GM21360 (cell line): ENCODE results near the gene LBX2.
"Not testable (repeated sequence)": the region's sequence is repeated elsewhere in the genome, so short reads cannot be mapped to it uniquely, and the experiment has no call there.

Experiments
- ATAC-seq: cut with Tn5 transposase; IDR thresholded peaks from one replicate; pipeline ENCODE4 v1.9.1; 2021; ENCODE audit warnings: mild to moderate bottlenecking, moderate library complexity; ENCODE audit not compliant: unreplicated experiment

The LBX2 gene

GRCh38 chr2:74486141-74486540 is 13.3 kb downstream of the LBX2 start:
- ATAC-seq, result no peak

DNA sequence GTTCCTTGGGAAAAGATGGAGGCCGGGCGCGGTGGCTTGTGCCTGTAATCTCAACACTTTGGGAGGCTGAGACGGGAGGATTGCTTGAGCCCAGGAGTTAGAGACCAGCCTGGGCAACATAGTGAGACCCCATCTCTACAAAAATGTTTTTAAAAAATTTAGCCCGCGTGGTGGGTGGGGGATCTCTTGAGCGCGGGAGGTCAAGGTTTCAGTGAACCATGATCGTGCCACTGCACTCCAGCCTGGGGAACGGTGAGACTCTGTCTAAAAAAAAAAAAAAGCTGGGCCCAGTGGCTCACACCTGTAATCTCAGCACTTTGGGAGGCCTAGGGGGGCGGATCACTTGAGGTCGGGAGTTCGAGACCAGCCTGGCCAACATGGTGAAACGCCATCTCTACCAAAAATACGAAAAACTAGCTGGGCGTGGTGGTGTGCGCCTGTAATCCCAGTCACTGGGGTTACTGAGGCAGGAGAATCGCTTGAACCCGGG is 15.7 kb downstream of the LBX2 start:
- ATAC-seq, result not testable (repeated sequence)

DNA sequence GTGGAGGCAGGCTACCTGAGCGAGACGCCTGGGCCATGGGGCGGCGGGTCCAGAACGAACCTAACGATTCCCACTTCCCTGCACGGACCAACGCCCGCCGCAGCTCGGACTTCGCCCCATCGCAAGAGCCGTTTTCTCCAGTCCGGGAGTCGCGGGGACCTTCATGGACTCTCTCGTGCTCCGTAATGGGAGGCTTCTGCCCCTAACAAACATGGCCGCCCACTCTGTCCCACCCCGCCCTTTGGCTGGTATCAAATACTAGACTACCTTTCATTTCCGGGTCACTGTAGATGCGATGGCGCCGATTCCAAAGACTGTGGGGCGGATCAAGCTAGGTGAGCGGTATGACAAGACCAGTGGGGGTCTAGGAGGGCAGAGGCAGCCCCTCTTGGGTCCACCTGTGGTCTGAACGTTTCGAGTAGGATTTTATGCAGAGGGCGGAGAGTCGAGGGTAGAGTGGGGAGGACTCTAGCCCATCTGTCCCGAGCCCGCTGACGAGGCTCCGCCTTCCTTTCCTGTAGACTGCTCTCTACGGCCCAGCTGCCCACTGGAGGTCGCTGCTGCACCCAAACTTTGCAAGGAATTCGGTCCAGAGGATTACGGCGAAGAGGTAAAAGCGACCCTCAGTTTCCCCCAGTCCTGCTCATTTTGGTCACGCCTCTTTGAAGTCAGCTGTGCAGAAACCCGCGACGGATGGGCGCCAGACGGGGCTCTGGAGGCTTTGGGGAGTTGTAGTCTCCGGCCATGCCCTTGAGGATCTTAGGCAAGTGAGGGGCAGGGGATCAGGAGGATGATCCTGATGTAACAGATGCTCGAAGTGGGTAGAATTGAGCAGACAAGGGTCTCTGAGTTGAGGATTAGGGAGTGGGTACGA is 16.4 kb downstream of the LBX2 start, which contains the start of the genes CCDC142 and TTC31:
Gene CCDC142, minus strand, starts transcription at position 198 of the 874 bp plus-strand sequence. Its CDS starts 161 bp downstream, at position 37.
Gene TTC31, plus strand, starts transcription at position 281 of the 874 bp plus-strand sequence. Its CDS starts 15 bp downstream, at position 296.
- ATAC-seq, result peak; percentile 79

GRCh38 chr2:74481961-74482800 is 17.2 kb downstream of the LBX2 start:
- peak; percentile 32 for ATAC-seq

- ATAC-seq, result no peak
These were observed 18.0 kb downstream of the LBX2 start for GRCh38 chr2:74481431-74481830.

DNA sequence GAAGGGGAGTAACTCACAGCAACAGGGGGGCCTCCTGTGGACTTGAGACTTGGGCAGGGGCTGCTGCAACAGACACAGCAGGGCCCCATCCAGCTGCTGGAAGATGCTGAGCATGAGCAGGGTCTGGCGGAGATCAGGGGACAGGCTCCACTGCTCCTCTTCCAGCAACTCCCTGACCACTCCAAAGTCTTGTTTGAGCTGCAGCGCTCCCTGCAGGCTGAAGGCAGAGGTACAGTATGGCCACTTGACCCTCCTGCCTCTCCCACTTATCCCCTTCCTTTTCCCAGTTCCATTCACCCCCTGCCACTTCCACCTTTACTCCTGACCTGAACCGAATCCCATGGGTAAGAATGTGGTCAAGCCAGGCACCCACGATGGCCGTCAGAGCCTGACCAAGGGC is 24.5 kb downstream of the LBX2 start:
- no peak for ATAC-seq

DNA sequence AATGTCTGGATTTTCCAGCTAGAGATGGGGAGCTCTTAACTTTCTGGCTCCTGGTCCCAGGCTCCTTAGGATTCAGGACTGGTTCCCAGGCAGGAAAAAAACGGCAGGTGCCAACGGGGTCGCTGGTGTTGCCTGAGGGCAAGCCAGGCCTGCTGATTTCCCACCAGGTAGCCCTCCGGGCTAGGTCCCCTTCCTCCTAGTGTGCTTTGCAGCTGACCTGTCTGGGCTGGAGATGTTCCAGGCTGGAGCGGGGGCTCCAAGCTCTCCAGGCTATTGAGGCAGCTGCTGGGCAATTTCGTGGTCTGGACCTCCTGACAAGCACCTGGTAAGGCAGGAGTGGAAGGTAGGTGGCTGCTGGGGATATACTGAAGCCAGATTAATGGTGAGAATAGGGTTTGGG is 24.9 kb downstream of the LBX2 start:
- ATAC-seq, result no peak

DNA sequence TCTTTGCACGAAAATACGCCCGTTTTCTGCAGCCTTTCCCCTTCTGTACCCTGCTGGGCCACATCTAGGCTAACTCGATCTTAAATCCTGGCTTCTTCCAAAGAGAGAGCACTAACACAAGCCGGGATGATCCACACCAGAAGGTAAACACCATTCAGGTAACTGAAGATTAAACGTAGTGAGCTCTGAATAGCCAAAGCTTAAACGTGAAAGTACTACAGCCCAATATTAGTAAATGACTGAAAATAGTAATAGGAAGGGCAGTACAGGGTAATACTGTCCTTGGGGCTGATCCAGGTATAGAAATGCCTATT is 26.5 kb downstream of the LBX2 start:
- ATAC-seq, result no peak

DNA sequence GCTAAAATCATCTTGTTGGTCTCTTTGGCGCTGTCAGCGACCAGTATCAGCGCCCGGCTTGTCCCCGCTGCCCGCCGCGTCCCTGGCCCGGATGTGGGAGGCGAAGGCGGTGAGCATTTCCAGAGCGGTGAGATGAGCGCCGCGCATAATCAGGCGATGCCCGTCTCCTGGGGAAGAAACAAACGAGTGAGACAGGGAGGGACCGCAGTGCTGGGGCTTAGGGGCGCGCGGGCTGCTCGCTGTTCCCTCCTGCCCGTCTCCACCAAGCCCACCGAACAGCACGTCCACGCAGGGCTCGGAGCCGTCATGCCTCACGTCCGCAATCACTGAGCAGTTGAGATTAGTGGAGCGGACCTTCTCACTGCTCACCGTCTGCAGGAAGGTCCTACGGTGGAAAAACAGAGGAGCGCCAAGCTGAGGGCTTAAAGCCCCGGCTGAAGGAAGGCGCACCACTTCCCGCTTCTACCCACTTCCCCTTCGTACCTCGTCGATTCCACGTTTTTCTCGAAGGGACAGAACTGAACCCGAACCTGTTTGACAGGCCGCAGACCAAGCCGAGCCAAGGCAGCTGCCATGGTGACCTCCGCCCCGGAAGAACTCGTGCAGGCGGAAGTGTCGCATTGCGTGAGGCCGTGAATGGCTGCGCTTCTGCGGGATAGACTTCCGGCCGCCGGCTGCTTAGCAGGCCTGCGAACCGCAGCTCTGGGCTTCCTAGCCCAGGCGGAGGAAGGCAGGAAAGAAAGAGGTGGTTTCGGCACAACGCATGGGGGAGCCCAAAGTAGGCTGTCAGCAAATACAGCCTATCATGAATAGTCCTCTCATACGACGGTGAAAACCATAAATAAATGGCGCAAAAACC is 27.1 kb downstream of the LBX2 start, which contains the start of gene MRPL53:
Gene MRPL53, minus strand, starts transcription at position 595 of the 859 bp plus-strand sequence. Its CDS starts 20 bp downstream, at position 575.
- peak; percentile 82 for ATAC-seq

DNA sequence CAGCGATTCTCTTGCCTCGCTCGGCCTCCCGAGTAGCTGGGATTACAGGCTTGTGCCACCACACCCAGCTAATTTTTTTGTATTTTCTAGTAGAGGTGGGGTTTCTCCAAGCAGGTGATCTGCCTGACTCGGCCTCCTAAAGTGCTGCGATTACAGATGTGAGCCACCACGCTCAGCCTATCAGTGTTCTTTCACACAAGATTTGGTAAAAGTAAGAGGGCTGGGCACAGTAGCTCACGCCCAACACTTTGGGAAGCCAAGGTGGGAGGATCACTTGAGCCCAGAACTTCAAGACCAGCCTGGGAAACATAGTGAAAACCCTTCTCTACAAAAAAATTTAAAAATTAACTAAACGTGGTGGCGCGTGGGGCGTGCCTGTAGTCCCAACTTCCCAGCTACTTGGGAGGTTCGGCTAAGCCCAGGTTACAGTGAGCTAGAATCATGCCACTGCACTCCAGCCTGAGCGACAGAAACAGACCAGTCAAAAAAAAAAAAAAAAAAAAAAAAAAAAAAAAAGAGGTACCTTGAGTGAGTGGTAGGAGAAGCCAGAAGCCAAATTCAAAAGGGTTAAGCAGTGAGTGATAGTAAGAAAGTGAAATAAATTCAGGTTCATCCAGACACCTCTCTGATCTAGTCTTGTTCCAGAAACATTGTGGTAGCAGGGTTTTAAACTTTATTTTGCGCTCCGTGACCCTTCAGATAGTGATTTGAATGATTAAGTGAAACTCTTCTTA is 27.9 kb downstream of the LBX2 start:
- no peak for ATAC-seq

DNA sequence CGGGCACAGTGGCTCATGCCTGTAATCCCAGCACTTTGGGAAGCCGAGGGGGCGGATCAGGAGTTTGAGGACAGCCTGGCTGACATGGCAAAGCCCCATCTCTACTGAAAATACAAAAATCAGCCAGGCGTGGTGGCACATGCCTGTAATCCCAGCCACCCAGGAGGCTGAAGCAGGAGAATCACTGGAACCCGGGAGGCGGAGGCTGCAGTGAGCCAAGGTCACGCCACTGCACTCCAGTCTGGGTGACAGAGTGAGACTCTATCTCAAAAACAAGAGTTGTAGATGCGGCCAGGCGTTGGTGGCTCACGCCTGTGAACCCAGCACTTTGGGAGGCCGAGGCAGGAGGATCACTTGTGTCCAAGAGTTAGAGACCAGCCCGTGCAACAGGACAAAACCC is 28.7 kb downstream of the LBX2 start:
- ATAC-seq, result not testable (repeated sequence)

GRCh38 chr2:74464406-74464805 is 35.0 kb downstream of the LBX2 start:
- ATAC-seq, result no peak

DNA sequence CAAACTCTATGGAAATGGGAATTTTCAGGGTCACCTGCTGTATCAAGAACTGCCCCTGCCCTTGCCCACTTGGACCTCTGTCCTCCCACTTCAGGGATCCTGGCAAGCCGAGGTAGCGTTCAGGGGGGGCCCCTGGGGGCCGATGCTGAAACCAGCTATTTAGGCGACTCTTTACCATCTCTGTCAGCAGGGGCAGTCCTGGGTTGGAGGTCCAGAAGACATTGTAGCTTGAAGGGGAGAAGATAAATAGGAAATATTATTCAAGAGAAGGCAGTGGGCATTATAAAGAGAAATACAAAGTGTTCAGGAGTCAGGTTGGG is 36.7 kb downstream of the LBX2 start:
- no peak for ATAC-seq

- ATAC-seq, result no peak
These were observed 37.2 kb downstream of the LBX2 start for GRCh38 chr2:74462054-74462785.

DNA sequence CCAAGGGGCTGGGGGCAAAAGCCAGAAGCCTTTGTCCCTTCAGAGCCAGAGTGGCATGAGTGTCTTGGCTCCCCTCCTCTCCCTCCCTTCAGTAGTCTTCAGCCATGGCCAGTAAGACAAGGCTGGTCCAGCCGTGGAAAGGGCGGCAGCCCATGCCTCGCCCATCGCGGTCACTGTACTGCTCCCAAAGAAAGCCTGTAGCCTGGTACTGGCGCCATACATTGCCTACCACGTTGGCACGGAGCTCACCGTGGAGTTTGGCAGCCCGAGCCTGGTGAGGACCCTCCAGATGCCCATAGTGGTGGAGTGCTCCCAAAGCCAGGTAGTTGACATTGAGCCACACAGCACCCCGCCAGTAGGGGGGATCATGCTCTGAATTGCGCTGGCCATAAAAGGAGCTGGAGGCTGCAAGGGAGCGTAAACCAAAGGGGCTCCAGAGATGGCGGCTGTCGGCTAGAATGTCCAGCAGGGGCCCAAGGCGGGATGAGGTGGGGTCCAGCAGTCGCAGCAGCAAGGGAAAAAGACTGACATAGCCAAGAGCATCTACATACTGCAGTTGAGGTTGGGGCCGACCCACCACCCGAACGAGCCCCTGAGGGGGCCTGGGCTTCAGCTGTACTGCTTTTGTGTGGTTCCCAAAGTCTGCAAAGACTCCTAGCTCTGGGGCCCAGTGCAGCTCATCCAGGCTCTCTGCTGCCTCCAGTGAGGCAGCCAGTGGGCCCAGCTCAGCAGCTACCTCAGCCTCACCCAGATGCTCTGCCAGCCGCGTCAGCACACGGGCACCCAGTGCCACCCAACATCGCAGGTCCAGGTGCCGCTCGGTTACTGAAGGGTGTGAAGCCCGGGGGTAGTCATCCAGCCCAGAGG is 38.0 kb downstream of the LBX2 start:
- no peak for ATAC-seq

DNA sequence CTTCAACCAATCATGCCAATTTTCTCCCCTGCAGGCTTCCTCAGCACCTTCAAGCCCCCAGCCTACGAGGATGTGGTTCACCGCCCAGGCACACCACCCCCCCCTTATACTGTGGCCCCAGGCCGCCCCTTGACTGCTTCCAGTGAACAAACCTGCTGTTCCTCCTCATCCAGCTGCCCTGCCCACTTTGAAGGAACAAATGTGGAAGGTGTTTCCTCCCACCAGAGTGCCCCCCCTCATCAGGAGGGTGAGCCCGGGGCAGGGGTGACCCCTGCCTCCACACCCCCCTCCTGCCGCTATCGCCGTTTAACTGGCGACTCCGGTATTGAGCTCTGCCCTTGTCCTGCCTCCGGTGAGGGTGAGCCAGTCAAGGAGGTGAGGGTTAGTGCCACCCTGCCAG is 39.2 kb downstream of the LBX2 start:
- ATAC-seq, result not testable (repeated sequence)

- not testable (repeated sequence) for ATAC-seq
These were observed 39.8 kb downstream of the LBX2 start for GRCh38 chr2:74459503-74460118.

GRCh38 chr2:74458938-74459363 is 40.5 kb downstream of the LBX2 start:
- ATAC-seq, result no peak
